ENCODE results near the gene CTSF.
"Not testable (repeated sequence)": the region's sequence is repeated elsewhere in the genome, so short reads cannot be mapped to it uniquely, and the experiment has no call there.

The CTSF gene

GRCh38 chr11:66568124-66568916 lies at the start of gene CTSF:
Gene CTSF (minus strand): TSS chr11:66568606. CDS start chr11:66568486, 120 bp downstream.
- DNase-seq, result peak; percentile 72

DNA sequence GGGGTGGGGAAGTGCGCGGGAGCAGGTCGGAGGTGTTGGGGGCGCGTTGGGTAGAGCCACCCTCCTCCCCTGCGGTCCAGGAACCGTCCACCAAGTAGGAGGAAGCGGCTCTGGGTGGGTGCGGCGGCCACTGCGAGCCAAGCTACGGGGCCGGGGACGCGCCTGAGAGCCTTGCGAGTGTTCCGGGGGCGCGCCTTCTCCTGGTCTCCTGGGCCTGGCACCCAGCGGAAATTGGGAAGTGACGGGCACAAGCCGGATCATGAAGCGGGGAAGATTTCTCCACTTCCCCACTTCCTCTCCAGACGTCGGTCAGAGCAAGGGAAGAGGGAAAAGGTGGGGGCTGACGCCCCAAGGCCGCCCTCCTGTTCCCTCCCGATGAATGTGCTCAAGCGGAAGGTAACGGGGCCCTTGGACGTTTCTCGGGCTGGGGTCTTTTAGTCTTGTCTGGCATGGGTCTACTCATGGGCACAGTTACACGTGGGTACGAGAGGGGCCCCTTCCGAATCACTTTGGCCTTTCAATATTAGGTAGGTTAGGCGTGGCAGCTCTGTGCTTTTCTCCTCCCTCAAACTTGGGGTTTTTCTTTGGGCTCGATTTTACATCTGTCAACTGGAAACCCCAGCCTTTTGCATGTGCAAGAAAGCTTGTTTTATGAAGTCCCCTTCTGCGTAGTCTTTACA lies 48.9 kb upstream of the CTSF start:
- peak; percentile 17 for DNase-seq

DNA sequence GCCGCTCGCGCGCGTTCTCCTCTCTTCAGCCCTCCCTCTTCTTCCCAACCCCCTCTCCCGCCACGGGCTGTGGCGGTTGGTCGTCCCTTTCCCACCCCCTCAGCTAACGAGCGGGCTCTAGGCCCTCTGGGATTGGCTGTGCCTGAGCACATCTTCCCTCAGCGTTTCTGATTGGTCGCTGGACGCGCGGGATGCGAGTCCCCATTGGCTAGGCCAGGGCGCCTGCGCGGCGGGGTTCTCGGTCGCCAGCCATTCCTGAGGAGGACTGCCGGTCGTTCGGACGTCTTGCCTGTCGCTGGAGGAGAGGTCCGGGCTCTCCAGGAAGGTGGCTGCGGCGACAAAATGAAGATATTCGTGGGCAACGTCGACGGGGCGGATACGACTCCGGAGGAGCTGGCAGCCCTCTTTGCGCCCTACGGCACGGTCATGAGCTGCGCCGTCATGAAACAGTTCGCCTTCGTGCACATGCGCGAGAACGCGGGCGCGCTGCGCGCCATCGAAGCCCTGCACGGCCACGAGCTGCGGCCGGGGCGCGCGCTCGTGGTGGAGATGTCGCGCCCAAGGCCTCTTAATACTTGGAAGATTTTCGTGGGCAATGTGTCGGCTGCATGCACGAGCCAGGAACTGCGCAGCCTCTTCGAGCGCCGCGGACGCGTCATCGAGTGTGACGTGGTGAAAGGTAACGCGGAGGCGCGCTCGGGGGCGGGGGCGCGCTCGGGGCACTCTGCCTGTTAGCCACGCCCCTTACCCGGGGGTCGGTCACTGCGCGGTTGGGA lies 48.2 kb upstream of the CTSF start, which contains the start of gene RBM14:
Gene RBM14 (plus strand): TSS at position 252 of the 776 bp plus-strand sequence. CDS start 91 bp downstream, at position 343.
- peak; percentile 98 for DNase-seq

DNA sequence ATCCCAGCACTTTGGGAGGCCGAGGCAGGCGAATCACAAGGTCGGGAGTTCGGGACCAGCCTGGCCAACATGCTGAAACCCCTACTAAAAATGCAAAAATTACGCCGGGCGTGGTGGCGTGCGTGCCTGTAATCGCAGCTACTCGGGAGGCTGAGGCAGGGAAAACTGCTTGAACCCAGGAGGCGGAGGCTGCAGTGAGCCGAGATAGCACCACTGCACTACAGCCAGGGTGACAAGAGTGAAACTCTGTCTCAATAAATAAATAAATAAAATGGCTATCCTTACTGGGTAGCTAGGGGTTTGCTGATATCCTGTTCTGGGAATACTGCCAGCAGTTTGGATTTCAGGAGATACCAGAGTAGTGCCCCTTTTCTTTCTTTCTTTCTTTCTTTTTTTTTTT lies 45.7 kb upstream of the CTSF start:
- no peak for DNase-seq

- no peak for DNase-seq
These were observed 44.1 kb upstream of the CTSF start for GRCh38 chr11:66612458-66612857.

- DNase-seq, result no peak
These were observed 41.6 kb upstream of the CTSF start for GRCh38 chr11:66609721-66610617.

GRCh38 chr11:66607126-66607834 lies 38.9 kb upstream of the CTSF start:
- DNase-seq, result no peak

DNA sequence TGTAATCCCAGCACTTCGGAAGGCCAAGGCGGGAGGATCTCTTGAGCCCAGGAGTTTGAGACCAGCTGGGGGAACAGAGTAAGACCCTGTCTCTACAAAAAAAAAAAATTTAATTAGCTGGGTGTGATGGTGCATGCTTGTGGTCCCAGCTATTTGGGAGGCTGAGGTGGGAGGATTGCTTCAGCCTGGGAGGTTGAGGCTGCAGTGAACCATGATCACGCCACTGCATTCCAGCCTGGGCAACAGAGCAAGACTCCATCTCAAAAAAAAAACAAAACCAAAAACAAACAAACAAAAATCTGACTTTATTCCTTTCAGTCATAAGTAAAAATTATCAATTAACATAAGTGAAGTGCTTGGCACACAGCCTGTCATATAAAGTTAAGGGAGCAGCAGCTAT lies 38.2 kb upstream of the CTSF start:
- DNase-seq, result not testable (repeated sequence)

GRCh38 chr11:66604155-66604554 lies 35.7 kb upstream of the CTSF start:
- DNase-seq, result no peak

DNA sequence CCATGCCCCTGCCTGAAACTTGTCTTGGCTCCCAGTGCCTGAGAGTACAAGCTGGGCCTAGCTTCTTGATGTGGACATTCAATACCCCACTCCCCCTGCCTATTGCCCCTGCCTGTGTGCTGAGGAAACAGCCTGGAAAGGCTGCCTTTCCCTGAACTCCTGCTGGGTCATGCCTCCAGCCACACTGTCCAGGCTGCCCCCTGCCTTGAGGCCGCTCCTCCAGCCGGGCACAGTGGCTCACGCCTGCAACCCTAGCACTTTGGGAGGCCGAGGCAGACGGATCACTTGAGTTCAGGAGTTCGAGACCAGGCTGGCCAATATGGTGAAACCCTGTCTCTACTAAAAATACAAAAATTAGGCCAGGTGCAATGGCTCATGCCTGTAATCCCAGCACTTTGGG lies 34.7 kb upstream of the CTSF start:
- DNase-seq, result no peak

- DNase-seq, result no peak
These were observed 32.3 kb upstream of the CTSF start for GRCh38 chr11:66600631-66601233.

GRCh38 chr11:66600219-66600618 lies 31.8 kb upstream of the CTSF start:
- DNase-seq, result no peak

DNA sequence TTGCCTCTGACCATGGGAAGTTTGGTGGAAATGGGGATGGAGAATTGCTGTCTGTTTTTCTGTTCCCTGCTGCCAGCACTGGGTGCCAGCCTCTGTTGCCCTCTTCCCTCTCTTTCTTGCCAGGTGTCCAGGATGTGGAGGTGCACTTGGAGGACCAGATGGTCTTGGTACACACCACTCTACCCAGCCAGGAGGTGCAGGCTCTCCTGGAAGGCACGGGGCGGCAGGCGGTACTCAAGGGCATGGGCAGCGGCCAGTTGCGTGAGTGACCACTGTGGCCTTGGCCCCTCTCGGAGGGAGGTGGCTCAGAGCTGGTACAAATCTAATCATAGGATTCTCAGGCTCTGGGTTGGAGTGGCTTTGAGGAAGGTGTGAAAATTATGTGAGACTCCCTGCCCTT lies 30.6 kb upstream of the CTSF start:
- no peak for DNase-seq

- DNase-seq, result no peak
These were observed 27.0 kb upstream of the CTSF start for GRCh38 chr11:66595245-66595904.

DNA sequence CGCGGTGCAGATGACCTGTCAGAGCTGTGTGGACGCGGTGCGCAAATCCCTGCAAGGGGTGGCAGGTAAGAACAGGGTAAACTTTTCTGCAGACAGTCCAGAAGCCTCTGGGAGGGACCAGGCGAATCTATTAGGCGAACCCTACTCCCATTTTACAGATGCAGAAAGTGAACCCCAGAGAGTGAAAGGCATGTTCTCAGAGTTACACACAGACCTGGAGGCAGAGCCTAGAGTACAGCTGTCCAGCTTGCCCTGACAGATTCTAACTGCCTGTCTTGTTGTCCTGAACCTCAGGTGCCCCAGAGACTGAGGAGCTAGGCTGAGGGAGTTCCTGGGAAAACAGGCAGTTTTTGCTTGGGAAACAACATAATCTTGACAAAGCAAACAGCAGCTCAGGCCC lies 25.2 kb upstream of the CTSF start:
- no peak for DNase-seq

GRCh38 chr11:66593303-66593635 lies 24.9 kb upstream of the CTSF start:
- DNase-seq, result no peak

DNA sequence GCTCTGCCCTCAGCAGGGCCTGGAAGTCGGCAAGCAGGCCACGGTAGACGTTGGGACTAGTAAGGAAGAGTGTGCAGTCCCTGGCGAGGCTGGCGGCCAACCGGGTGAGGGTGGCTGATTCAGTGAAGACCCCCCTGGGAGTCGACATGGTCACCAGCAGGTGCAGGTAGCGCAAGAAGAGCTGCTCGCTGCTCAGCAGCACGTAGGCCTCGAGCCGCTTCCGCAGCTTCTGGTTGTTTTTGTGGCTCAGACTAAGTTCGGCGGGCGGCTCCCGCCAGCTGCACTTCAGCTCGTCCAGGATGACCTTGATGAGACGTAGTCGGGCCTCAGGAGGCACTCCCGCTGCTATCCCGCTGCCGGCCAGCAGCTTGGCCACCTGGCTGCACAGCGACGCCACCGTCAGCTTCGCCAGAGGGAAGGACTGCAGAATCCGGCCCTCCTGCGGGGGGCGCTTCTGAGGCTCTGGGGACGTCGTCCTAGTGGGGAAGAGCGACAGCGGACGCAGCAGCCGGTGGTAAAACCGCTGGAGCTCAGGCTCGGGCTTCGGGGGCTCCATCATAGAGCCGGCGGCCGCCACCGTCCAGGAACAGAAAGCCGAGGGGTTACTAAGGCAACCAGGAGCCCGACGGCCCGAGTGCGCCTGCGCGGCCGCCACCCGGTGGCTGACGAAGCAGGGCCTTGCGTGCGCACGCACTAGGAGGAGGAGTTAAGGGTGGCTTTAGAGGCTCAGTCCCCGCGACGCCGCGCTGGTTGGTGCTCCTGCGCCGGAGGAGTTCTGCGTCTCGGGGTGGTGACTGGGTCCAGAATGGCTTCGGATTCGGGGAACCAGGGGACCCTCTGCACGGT lies 24.3 kb upstream of the CTSF start, which contains the start of the genes CCDC87 and CCS:
Gene CCDC87 (minus strand): TSS at position 607 of the 846 bp plus-strand sequence. CDS start 48 bp downstream, at position 559.
Gene CCS (plus strand): TSS at position 729 of the 846 bp plus-strand sequence. CDS start 77 bp downstream, at position 806.
- peak; percentile 99 for DNase-seq

- no peak for DNase-seq
These were observed 22.8 kb upstream of the CTSF start for GRCh38 chr11:66591175-66591574.

DNA sequence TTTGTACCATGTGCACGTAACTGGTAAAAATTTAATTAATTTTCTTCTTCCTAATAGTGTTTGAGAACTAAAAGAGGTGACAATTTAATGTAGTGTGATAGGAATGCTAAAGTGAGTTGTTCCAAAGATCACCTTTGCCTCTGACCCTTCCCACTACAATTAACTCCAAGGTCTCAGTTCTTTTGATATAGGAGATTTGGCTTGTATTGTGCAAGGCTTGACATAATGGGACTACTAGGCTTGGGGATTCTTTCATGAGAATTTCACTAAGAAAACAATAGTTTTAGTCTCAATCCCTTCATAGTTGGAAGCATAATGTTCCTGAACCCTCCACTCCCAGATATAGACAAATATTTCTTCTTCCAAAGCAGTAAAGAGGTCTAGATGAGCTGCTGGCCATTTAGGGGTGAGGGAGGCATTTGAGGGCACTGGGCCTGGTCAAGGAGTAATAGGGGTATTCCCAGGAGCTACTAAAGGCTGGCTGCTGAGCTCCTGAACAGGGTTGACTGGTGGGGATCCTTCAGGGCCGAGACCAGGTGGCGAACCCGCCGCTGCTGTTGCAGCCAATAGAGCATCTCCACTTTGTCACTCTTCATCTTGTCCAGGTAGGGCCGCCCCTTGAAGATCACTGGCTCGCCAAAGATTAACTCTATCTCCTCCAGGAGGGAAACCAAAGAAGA lies 21.7 kb upstream of the CTSF start:
- DNase-seq, result no peak
